Smooth muscle cell (in vitro differentiated cells): ENCODE measurements around the gene CDH23. TPM values are rescaled to one million over a fixed set of nuclear protein-coding genes. Genes with fewer than 3 reads are reported as not detected.

ENCODE experiments used
- DNase-seq: peaks from one replicate; lab custom pipeline; 2025; ENCODE audit not compliant: unreplicated experiment; lab: John Stamatoyannopoulos, UW
- H2AFZ ChIP-seq: fragments of 200-600 bp; sonication (generic); 2 replicates; pipeline ENCODE4 v1.6.0; 2016; ENCODE audit warnings: antibody characterized with exemption, low read depth, mild to moderate bottlenecking
- H3F3A ChIP-seq: fragments of 200-600 bp; sonication (generic); 2 replicates; pipeline ENCODE4 v1.6.0; 2017; ENCODE audit warnings: antibody characterized with exemption, low read depth
- H3K27ac ChIP-seq: fragments of 200-600 bp; sonication (generic); 2 replicates; pipeline ENCODE4 v1.5.1; 2016; ENCODE audit warnings: low read depth, mild to moderate bottlenecking
- H3K27me3 ChIP-seq: fragments of 200-600 bp; sonication (generic); 2 replicates; pipeline ENCODE4 v1.6.1; 2016; ENCODE audit warnings: low read depth, mild to moderate bottlenecking
- H3K36me3 ChIP-seq: fragments of 200-600 bp; sonication (generic); 2 replicates; pipeline ENCODE4 v1.5.1; 2016; ENCODE audit warnings: low read depth
- H3K4me1 ChIP-seq: fragments of 200-600 bp; sonication (generic); 2 replicates; pipeline ENCODE4 v1.5.1; 2016; ENCODE audit warnings: low read depth
- H3K4me2 ChIP-seq: fragments of 200-600 bp; sonication (generic); 2 replicates; pipeline ENCODE4 v1.6.0; 2016; ENCODE audit warnings: mild to moderate bottlenecking
- H3K4me3 ChIP-seq: fragments of 200-600 bp; sonication (generic); 2 replicates; pipeline ENCODE4 v1.5.1; 2016; ENCODE audit warnings: mild to moderate bottlenecking
- H3K79me2 ChIP-seq: fragments of 200-600 bp; sonication (generic); 2 replicates; pipeline ENCODE4 v1.6.0; 2016; ENCODE audit warnings: low read depth, mild to moderate bottlenecking
- H3K9ac ChIP-seq: fragments of 200-600 bp; sonication (generic); 2 replicates; pipeline ENCODE4 v1.6.0; 2016; ENCODE audit warnings: low read depth
- H3K9me3 ChIP-seq: fragments of 200-600 bp; sonication (generic); replicated peaks from 2 replicates; pipeline ENCODE4 v1.5.1; 2016; ENCODE audit warnings: low read depth
- H4K20me1 ChIP-seq: fragments of 200-600 bp; sonication (generic); 2 replicates; pipeline ENCODE4 v1.6.0; 2016; ENCODE audit warnings: low read depth
- WGBS: methylation state at CpG from one replicate; pipeline ENCODE4 v1.1.7; 2016; ENCODE audit warnings: low lambda C conversion rate; 5-methylcytosine and 5-hydroxymethylcytosine counted together
- polyA plus RNA-seq: library from polyadenylated mRNA; unstranded; fragments of >200 nt; fragmentation: Nextera tagmentation; extraction: Ambion mirVana; gene quantifications from 2 replicates; pipeline ENCODE4 v1.2.1, GENCODE V29; 2016
- total RNA-seq: library from RNA; depleted of rRNA; stranded (reverse); fragments of >200 nt; gene quantifications from 2 replicates; pipeline ENCODE4 v1.2.3, GENCODE V29; 2014
- TF ChIP-seq, protein P1 (sequence below): fragments of 200-600 bp; sonication (generic); IDR thresholded peaks from 2 replicates; pipeline ENCODE4 v1.5.1; 2017; ENCODE audit warnings: borderline replicate concordance, mild to moderate bottlenecking, antibody characterized with exemption; ENCODE audit not compliant: insufficient read depth, poor library complexity, severe bottlenecking

CDH23 gene
- total and polyA plus RNA-seq, 2 experiments from 2014 or later: 0.99 to 2.5 TPM

DNA sequence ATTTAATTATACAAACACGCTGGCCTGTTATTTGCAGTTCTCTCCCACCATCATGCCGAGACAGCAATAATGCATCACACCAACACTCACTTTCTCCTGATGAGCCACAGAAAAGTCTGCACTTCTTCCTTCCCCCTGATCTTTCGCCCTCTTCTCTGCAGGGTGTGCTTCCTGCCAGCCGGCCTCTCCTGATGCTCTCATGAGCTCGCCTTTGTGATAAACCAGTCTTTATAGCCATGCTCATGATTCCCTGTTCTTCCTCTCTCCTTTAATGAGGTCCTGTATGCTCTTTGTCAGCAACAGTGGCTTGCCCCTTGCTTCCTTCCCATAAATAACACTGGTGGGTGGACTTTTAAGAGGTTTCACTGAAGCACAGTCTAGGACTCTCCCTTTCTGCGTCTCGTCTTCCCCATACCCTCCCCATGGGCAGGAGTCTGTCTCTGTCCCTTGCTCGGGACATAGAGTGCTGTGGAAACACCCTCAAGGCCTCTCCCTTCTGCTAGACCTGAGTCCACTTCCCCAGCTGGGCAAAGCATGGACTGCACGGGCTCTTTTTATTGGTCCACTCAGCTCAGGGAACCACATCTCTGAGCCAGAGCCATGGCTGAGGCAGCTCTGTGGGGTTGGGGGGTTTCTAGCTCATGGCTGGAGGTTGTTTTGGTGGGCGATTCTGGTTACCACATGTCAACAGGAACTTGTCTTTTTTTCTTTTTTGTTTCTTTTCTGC lies 189.0 kb downstream of the CDH23 start:
- H4K20me1 ChIP-seq: no peaks in the 10 kb centered on the region
- no peaks in the 10 kb centered on the region for H3F3A ChIP-seq
- no peak overlapping the region for H3K4me2 ChIP-seq
- 31% methylated on average over 10 of the region's 10 CpGs for WGBS
- no peaks in the 10 kb centered on the region for H3K79me2 ChIP-seq
- no peak overlapping the region for H3K9ac ChIP-seq
- H3K36me3 ChIP-seq: no peaks in the 10 kb centered on the region
- no peaks in the 10 kb centered on the region for H3K9me3 ChIP-seq
- no peak overlapping the region for H3K4me3 ChIP-seq
- H2AFZ ChIP-seq: no peak overlapping the region
- no peak for DNase-seq
- H3K27me3 ChIP-seq: no peaks in the 10 kb centered on the region
- H3K4me1 ChIP-seq: peaks cover 3% of the 10 kb centered on the region
- H3K27ac ChIP-seq: peak overlapping the region; percentile 78
- TF ChIP-seq, protein P1, sequence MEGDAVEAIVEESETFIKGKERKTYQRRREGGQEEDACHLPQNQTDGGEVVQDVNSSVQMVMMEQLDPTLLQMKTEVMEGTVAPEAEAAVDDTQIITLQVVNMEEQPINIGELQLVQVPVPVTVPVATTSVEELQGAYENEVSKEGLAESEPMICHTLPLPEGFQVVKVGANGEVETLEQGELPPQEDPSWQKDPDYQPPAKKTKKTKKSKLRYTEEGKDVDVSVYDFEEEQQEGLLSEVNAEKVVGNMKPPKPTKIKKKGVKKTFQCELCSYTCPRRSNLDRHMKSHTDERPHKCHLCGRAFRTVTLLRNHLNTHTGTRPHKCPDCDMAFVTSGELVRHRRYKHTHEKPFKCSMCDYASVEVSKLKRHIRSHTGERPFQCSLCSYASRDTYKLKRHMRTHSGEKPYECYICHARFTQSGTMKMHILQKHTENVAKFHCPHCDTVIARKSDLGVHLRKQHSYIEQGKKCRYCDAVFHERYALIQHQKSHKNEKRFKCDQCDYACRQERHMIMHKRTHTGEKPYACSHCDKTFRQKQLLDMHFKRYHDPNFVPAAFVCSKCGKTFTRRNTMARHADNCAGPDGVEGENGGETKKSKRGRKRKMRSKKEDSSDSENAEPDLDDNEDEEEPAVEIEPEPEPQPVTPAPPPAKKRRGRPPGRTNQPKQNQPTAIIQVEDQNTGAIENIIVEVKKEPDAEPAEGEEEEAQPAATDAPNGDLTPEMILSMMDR: no peak

- Histone ChIP-seq H3K4me1 (peaks cover 3% of the 10 kb centered on the region), H3K79me2 (no peaks in the 10 kb centered on the region), H3K4me2 (no peak overlapping the region), H2AFZ (no peak overlapping the region), H4K20me1 (no peaks in the 10 kb centered on the region), H3K9me3 (no peaks in the 10 kb centered on the region), H3K36me3 (no peaks in the 10 kb centered on the region), H3F3A (no peaks in the 10 kb centered on the region), H3K27me3 (no peaks in the 10 kb centered on the region), H3K4me3 (no peak overlapping the region), H3K27ac (no peak overlapping the region), H3K9ac (no peak overlapping the region)
- WGBS: 50% methylated on average over 8 of the region's 8 CpGs
- TF ChIP-seq, protein P1: no peak
- no peak for DNase-seq
These were observed 191.3 kb downstream of the CDH23 start for GRCh38 chr10:71587941-71588573.

DNA sequence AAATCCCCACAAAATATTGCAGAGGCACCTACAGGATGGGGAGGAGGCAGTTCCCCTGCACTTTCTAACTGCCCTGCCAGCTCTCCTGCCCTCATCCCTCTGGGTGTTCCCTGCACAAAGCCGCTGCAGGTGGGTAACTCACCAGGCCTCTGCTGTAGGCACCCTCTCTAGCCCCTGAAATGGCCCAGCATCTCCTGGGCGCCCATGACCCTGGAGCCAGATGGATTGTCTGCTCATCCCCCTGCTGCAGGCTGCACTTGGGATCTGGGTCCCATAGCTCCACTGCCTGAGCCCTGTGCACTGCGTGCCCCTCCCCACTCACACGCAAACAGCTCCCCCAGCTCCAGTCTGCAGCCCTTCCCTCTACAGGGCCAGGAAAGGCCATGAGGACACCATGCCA lies 192.0 kb downstream of the CDH23 start:
- Histone ChIP-seq H3K9ac (no peak overlapping the region), H2AFZ (no peak overlapping the region), H3F3A (no peaks in the 10 kb centered on the region), H3K79me2 (no peaks in the 10 kb centered on the region), H3K4me1 (peaks cover 3% of the 10 kb centered on the region), H3K27ac (no peak overlapping the region), H3K36me3 (no peaks in the 10 kb centered on the region), H3K4me2 (no peak overlapping the region), H4K20me1 (no peaks in the 10 kb centered on the region), H3K4me3 (no peak overlapping the region), H3K27me3 (no peaks in the 10 kb centered on the region), H3K9me3 (no peaks in the 10 kb centered on the region)
- WGBS: 96% methylated on average over 4 of the region's 4 CpGs
- no peak for DNase-seq
- TF ChIP-seq, protein P1: no peak
